ENCODE data around the gene ITPRIPL2. TPM values are rescaled to one million over a fixed set of nuclear protein-coding genes. Genes with fewer than 3 reads are reported as not detected.

Gene ITPRIPL2
- total RNA-seq, 1 donor from 2014 or later: 14.5 TPM

DNA sequence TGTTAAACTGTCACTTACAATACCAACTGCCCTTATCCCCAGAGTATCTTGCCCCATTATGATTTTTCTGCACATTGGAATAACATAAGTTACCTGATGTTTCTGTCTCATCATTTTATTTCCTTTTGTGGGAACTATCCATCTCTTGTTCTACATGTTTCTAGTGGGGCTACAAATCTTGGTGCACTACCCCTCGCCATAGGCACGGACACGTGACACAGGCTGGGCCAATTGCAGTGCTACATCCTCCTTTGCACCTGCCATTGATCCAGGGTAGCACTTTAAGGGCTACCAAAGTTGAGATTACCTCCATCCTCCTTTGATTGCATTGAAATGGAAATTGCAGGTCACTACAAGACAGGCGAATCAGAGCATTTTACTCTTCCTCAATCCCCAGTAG, 40.1 kb downstream of the ITPRIPL2 start:
- no peak for DNase-seq (ENCODE audit: low read depth)
- TF ChIP-seq, protein P1, sequence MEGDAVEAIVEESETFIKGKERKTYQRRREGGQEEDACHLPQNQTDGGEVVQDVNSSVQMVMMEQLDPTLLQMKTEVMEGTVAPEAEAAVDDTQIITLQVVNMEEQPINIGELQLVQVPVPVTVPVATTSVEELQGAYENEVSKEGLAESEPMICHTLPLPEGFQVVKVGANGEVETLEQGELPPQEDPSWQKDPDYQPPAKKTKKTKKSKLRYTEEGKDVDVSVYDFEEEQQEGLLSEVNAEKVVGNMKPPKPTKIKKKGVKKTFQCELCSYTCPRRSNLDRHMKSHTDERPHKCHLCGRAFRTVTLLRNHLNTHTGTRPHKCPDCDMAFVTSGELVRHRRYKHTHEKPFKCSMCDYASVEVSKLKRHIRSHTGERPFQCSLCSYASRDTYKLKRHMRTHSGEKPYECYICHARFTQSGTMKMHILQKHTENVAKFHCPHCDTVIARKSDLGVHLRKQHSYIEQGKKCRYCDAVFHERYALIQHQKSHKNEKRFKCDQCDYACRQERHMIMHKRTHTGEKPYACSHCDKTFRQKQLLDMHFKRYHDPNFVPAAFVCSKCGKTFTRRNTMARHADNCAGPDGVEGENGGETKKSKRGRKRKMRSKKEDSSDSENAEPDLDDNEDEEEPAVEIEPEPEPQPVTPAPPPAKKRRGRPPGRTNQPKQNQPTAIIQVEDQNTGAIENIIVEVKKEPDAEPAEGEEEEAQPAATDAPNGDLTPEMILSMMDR (conservative IDR thresholded peaks at IDR 0.05; ENCODE audit: low read depth, low read length): no peak
- no peak overlapping the region for H3K4me3 ChIP-seq (ENCODE audit: low read depth, low read length)

DNA sequence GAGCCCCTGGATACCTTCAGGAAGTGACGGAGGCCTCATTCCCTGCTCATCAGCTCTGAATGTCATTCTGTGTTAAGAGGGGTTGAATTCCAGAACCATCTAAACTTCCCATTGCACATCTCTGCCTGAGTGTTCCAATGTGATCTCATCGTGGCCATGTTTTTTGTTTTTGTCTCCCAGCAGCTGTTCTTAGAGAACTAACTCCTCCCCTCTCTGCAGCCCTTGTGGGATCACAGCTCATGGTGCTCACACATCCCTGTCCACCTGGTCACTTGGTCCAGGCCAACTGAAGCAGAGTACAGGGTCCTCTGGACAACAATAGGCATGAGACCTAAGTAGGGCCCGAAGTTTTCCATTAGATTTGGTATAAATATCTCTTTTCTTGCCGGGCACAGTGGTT, 48.3 kb downstream of the ITPRIPL2 start:
- DNase-seq (ENCODE audit: low read depth): no peak
- H3K4me3 ChIP-seq (ENCODE audit: low read depth, low read length): no peak overlapping the region
- TF ChIP-seq, protein P1 (conservative IDR thresholded peaks at IDR 0.05; ENCODE audit: low read depth, low read length): no peak

DNA sequence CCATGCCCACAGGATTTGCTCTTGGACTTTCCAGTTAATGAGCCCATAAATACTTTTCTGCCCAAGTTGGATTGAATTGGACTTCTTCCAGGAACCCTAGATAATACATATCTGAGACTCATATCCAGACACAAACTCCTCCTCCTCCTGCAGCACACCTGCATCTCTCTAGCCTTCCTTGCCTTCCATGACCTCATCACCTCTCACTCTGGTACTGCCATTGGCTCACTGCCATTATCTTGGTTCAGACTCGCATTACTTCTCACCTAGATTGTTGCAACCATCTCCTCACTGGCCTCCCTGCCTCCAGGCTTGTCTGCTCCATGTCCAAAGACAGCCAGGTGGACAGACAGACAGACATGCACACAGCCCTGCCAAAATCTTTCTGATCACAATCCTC, 49.5 kb downstream of the ITPRIPL2 start:
- TF ChIP-seq, protein P1 (conservative IDR thresholded peaks at IDR 0.05; ENCODE audit: low read depth, low read length): no peak
- H3K4me3 ChIP-seq (ENCODE audit: low read depth, low read length): no peak overlapping the region
- no peak for DNase-seq (ENCODE audit: low read depth)

DNA sequence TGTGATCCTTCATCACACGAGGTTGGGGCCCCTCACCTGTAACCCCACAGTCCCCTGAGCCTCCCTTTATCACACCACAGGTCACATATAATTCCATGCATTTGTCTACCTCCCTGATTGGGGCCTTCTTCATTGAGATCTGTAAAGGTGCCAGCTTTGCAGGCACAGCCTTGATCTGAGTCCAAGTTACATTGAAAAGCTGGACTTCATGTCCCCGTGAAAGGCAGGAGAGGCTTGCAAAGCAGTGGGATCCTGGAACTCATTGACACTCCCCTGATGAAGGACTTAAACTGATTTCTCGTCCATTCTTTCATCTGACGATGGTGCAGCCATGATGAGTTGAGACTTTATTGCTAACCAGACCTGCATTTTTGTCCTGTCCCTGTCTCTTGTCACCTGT, 50.5 kb downstream of the ITPRIPL2 start:
- no peak for DNase-seq (ENCODE audit: low read depth)
- no peak overlapping the region for H3K4me3 ChIP-seq (ENCODE audit: low read depth, low read length)
- TF ChIP-seq, protein P1 (conservative IDR thresholded peaks at IDR 0.05; ENCODE audit: low read depth, low read length): no peak

DNA sequence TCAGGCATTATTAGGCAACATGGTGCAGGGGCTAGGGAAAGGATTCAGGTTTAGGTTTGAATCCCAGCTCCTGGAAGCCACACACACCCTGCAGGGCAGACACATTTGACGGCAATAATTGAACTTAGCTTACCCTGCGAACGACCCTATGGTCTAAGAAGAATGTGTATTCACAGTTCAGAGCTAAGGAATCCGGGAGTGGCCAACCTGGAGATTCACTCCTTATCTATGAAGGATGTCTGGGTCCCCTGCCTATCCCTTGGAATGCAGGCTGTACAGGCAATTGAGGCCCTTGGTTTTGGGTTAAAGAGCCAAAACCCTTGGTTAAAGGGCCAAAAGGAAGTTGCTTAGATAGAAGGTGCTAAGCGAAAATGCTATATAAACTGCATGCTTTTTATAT, 51.3 kb downstream of the ITPRIPL2 start:
- DNase-seq (ENCODE audit: low read depth): no peak
- TF ChIP-seq, protein P1 (conservative IDR thresholded peaks at IDR 0.05; ENCODE audit: low read depth, low read length): no peak
- H3K4me3 ChIP-seq (ENCODE audit: low read depth, low read length): no peak overlapping the region

DNA sequence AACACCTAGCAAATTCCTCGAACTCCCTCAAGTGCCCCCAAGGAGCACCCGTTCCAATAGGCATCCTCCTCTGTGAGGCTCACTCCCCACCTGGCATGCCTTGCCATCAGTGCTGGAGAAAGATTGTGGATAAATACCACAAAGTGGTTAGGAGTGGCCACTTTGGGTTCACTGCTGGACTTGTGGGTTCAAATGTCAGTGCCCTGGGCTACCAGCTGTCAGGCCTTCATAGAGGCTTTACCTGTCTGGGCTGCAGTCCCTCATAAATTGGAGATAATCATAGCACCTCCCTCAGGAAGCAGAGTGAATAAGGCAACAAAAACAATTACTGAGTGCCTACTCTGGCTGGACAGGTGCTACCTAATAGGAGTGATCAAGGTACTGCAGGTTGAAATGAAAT, 52.7 kb downstream of the ITPRIPL2 start:
- H3K4me3 ChIP-seq (ENCODE audit: low read depth, low read length): no peak overlapping the region
- no peak for DNase-seq (ENCODE audit: low read depth)
- TF ChIP-seq, protein P1 (conservative IDR thresholded peaks at IDR 0.05; ENCODE audit: low read depth, low read length): no peak

DNA sequence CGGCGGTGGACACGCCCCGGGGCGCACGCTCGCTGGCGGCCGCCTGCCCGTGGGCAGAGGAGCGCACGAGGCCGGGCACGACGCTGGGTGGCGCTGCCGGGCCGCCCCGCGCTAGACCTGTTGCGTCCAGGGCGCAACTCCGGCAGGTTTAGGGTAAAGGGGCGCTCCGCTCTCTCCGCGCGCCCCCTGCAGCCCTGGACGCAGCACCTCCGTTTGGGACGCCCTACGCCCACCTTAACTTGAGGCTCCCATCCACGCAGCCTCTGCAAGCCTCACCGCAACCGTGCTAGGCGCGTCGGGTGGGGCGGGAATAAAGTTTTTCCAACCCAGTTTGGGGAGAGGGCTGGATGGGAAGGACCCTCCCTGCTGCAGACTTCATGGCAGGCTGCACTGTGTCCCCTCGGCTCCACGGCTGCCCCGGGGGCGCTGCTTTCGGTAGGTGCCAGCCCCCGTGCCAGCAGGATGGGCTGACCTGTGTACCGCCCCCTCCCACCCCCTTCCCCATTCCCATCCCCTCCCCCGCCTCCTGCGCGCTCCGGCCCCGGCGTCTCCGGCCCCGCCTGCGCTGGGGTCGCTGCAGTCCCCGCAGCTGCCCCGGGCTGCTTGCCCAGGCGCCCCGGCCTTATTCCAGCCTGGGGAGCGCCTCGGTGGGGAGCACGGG, 54.1 kb downstream of the ITPRIPL2 start, which contains the start of gene SYT17:
Gene SYT17, plus strand, starts transcription at position 531 of the 661 bp plus-strand sequence. CDS start 407 bp downstream, outside the sequence.
- TF ChIP-seq, protein P1 (conservative IDR thresholded peaks at IDR 0.05; ENCODE audit: low read depth, low read length): peak; percentile 37
- H3K4me3 ChIP-seq (ENCODE audit: low read depth, low read length): peak within 1 kb of the TSS; percentile 16
- DNase-seq (ENCODE audit: low read depth): no peak

All from epithelial cell of proximal tubule (primary cell).